MG63 (cell line): ENCODE measurements around the gene TYW1. TPM values are rescaled to one million over a fixed set of nuclear protein-coding genes. Genes with fewer than 3 reads are reported as not detected.
A peak's percentile ranks its signal among the peaks of the same experiment; 100 is the strongest.
"Not testable (repeated sequence)": the region's sequence is repeated elsewhere in the genome, so short reads cannot be mapped to it uniquely, and the experiment has no call there.

Source experiments
- DNase-seq: peaks from one replicate; pipeline ENCODE4 v3.0.0-alpha.2; 2020
- H3K27me3 ChIP-seq: fragments of 250-450 bp; sonication (Bioruptor Pico); 2 replicates; pipeline ENCODE4 v1.5.1; 2020; ENCODE audit warnings: mild to moderate bottlenecking, moderate library complexity
- H3K36me3 ChIP-seq: fragments of 250-450 bp; sonication (Bioruptor Pico); 2 replicates; pipeline ENCODE4 v1.5.1; 2020; ENCODE audit warnings: mild to moderate bottlenecking, moderate library complexity
- H3K4me3 ChIP-seq: fragments of 250-450 bp; sonication (Bioruptor Pico); 2 replicates; pipeline ENCODE4 v1.5.1; 2020; ENCODE audit warnings: mild to moderate bottlenecking, moderate library complexity
- H3K9me3 ChIP-seq: fragments of 250-450 bp; sonication (Bioruptor Pico); 2 replicates; pipeline ENCODE4 v1.5.1; 2020; ENCODE audit warnings: mild to moderate bottlenecking, moderate library complexity
- total RNA-seq: library from RNA; depleted of rRNA; stranded (reverse); fragments of >200 nt; shearing (Covaris generic); gene quantifications from 2 replicates; pipeline ENCODE4 v1.2.3, GENCODE V29; 2014; ENCODE audit warnings: low replicate concordance

Gene TYW1
- total RNA-seq, 1 experiment from 2014 or later, result 6.8 TPM

GRCh38 chr7:67019562-67020390, 23.1 kb downstream of the TYW1 start:
- H3K27me3 ChIP-seq, result no peaks in the 10 kb centered on the region
- H3K4me3 ChIP-seq, result no peak overlapping the region
- no peaks in the 10 kb centered on the region for H3K9me3 ChIP-seq
- no peak for DNase-seq
- H3K36me3 ChIP-seq, result peaks cover 5% of the 10 kb centered on the region; the same call in 1 of the 2 replicates

- no peak overlapping the region for H3K4me3 ChIP-seq
- H3K9me3 ChIP-seq, result no peaks in the 10 kb centered on the region
- no peak for DNase-seq
- no peaks in the 10 kb centered on the region for H3K27me3 ChIP-seq
- H3K36me3 ChIP-seq, result peaks cover 5% of the 10 kb centered on the region; the same call in 1 of the 2 replicates
Measured at GRCh38 chr7:67021260-67021659, 24.6 kb downstream of the TYW1 start.

- Histone ChIP-seq H3K36me3 (peaks cover 5% of the 10 kb centered on the region; the same call in 1 of the 2 replicates), H3K4me3 (no peak overlapping the region), H3K27me3 (no peaks in the 10 kb centered on the region), H3K9me3 (no peaks in the 10 kb centered on the region)
- DNase-seq, result no peak
Measured at GRCh38 chr7:67022511-67022910, 25.9 kb downstream of the TYW1 start.

- not testable (repeated sequence) for H3K36me3 ChIP-seq, H3K27me3 ChIP-seq, H3K9me3 ChIP-seq, H3K4me3 ChIP-seq
- peak; percentile 65 for DNase-seq
Measured at GRCh38 chr7:67025459-67025858, 28.8 kb downstream of the TYW1 start.

GRCh38 chr7:67031685-67032084, 35.1 kb downstream of the TYW1 start:
- H3K36me3 ChIP-seq, H3K9me3 ChIP-seq, DNase-seq, H3K27me3 ChIP-seq, H3K4me3 ChIP-seq: not testable (repeated sequence)

- Histone ChIP-seq H3K9me3 (no peaks in the 10 kb centered on the region), H3K4me3 (no peak overlapping the region), H3K27me3 (no peaks in the 10 kb centered on the region), H3K36me3 (0 out of 2 replicates have a peak, but pooled peaks cover 3% of the 10 kb centered on the region)
- DNase-seq, result no peak
Measured at GRCh38 chr7:67033251-67033650, 36.6 kb downstream of the TYW1 start.

- not testable (repeated sequence) for H3K27me3 ChIP-seq, H3K9me3 ChIP-seq, H3K4me3 ChIP-seq, H3K36me3 ChIP-seq, DNase-seq
Measured at GRCh38 chr7:67036432-67037395, 40.1 kb downstream of the TYW1 start.

GRCh38 chr7:67040832-67041231, 44.2 kb downstream of the TYW1 start:
- H3K36me3 ChIP-seq, H3K9me3 ChIP-seq, H3K27me3 ChIP-seq, H3K4me3 ChIP-seq, DNase-seq: not testable (repeated sequence)

- H3K9me3 ChIP-seq, H3K36me3 ChIP-seq, H3K27me3 ChIP-seq, H3K4me3 ChIP-seq: not testable (repeated sequence)
- DNase-seq, result peak; percentile 87
Measured at GRCh38 chr7:67042781-67043558, 46.3 kb downstream of the TYW1 start.

- not testable (repeated sequence) for H3K4me3 ChIP-seq, DNase-seq, H3K9me3 ChIP-seq, H3K36me3 ChIP-seq, H3K27me3 ChIP-seq
Measured at GRCh38 chr7:67043559-67043930, 46.9 kb downstream of the TYW1 start.

GRCh38 chr7:67045496-67045995, 48.9 kb downstream of the TYW1 start:
- Histone ChIP-seq H3K36me3 (no peaks in the 10 kb centered on the region), H3K4me3 (no peak overlapping the region), H3K9me3 (no peaks in the 10 kb centered on the region), H3K27me3 (no peaks in the 10 kb centered on the region)
- no peak for DNase-seq

GRCh38 chr7:67046819-67047218, 50.2 kb downstream of the TYW1 start:
- not testable (repeated sequence) for H3K4me3 ChIP-seq, DNase-seq, H3K9me3 ChIP-seq, H3K36me3 ChIP-seq, H3K27me3 ChIP-seq

- DNase-seq, H3K27me3 ChIP-seq, H3K36me3 ChIP-seq, H3K9me3 ChIP-seq, H3K4me3 ChIP-seq: not testable (repeated sequence)
Measured at GRCh38 chr7:67049908-67050307, 53.3 kb downstream of the TYW1 start.

GRCh38 chr7:67052161-67052560, 55.5 kb downstream of the TYW1 start:
- DNase-seq, H3K36me3 ChIP-seq, H3K9me3 ChIP-seq: not testable (repeated sequence)

GRCh38 chr7:67056683-67057082, 60.0 kb downstream of the TYW1 start:
- no peak overlapping the region for H3K4me3 ChIP-seq
- H3K36me3 ChIP-seq, result no peaks in the 10 kb centered on the region; the same call in 1 of the 2 replicates
- H3K27me3 ChIP-seq, result no peaks in the 10 kb centered on the region
- H3K9me3 ChIP-seq, result no peaks in the 10 kb centered on the region
- no peak for DNase-seq

More at GRCh38 chr7:67052161-67052560, 55.5 kb downstream of the TYW1 start:
- not testable (repeated sequence) for H3K4me3 ChIP-seq, H3K27me3 ChIP-seq

- not testable (repeated sequence) for DNase-seq, H3K36me3 ChIP-seq
Measured at GRCh38 chr7:67061321-67061720, 64.7 kb downstream of the TYW1 start.

More at GRCh38 chr7:67061321-67061720, 64.7 kb downstream of the TYW1 start:
- H3K9me3 ChIP-seq, H3K27me3 ChIP-seq, H3K4me3 ChIP-seq: not testable (repeated sequence)
